SH-SY5Y (cell line): Measurements from ENCODE around the gene RBCK1.

Source experiments
- GATA2 ChIP-seq: IDR thresholded peaks from 2 replicates; pipeline ENCODE4 v1.6.1; 2011; ENCODE audit warnings: mild to moderate bottlenecking, low read depth, low read length
- GATA3 ChIP-seq: IDR thresholded peaks from 2 replicates; pipeline ENCODE4 v1.6.1; 2011; ENCODE audit warnings: low read depth, mild to moderate bottlenecking, low read length, moderate library complexity

GRCh38 chr20:434661-435419, 26.7 kb downstream of the RBCK1 start:
- TF ChIP-seq GATA2 (no peak), GATA3 (no peak)
